Lung (tissue), 12 donors: ENCODE results near the gene EGFLAM. TPM values are rescaled to one million over a fixed set of nuclear protein-coding genes. Genes with fewer than 3 reads are reported as not detected.

Source experiments
- ATAC-seq: fragments of 200-7000 bp; cut with Tn5 transposase; one replicate; pipeline ENCODE4 v1.9.1; 2020; ENCODE audit warnings: moderate number of reproducible peaks; ENCODE audit not compliant: insufficient read depth, low FRiP score
- DNase-seq, 3 donors: peaks; one replicate each; pipeline ENCODE4 v3.0.0-alpha.2; 2013 to 2017
- H3K27ac ChIP-seq, 2 donors: one replicate each; pipeline ENCODE4 v1.5.1; 2013; ENCODE audit warnings: mild to moderate bottlenecking in 2 of 2, moderate library complexity in 2 of 2, control low read depth in 1 of 2, inconsistent platforms in 1 of 2, low read depth in 1 of 2, low read length in 1 of 2
- H3K27me3 ChIP-seq, 3 donors: one replicate each; pipeline ENCODE4 v1.5.1; 2013; ENCODE audit warnings: low read length in 2 of 3; ENCODE audit not compliant: control insufficient read depth in 3 of 3, insufficient read depth in 3 of 3
- H3K36me3 ChIP-seq, 4 donors: one replicate each; pipeline ENCODE4 v1.5.1; 2013; ENCODE audit warnings: low read length in 4 of 4, mild to moderate bottlenecking in 1 of 4, moderate library complexity in 1 of 4; ENCODE audit not compliant: control insufficient read depth in 4 of 4, insufficient read depth in 4 of 4
- H3K4me1 ChIP-seq, 5 donors: one replicate each; pipeline ENCODE4 v1.5.1; 2013; ENCODE audit warnings: low read length in 5 of 5, mild to moderate bottlenecking in 2 of 5, moderate library complexity in 1 of 5; ENCODE audit not compliant: control insufficient read depth in 5 of 5, insufficient read depth in 5 of 5
- H3K4me3 ChIP-seq: one replicate; pipeline ENCODE4 v1.5.1; 2013; ENCODE audit warnings: mild to moderate bottlenecking, control low read depth, moderate library complexity
- H3K9ac ChIP-seq, 2 donors: one replicate each; pipeline ENCODE4 v1.5.1; 2013; ENCODE audit warnings: low read length in 2 of 2, control low read depth in 1 of 2; ENCODE audit not compliant: insufficient read depth in 1 of 2
- H3K9me3 ChIP-seq, 4 donors: one replicate each; pipeline ENCODE4 v1.5.1; 2013; ENCODE audit warnings: low read length in 3 of 4, mild to moderate bottlenecking in 1 of 4, moderate library complexity in 1 of 4; ENCODE audit not compliant: control insufficient read depth in 4 of 4, insufficient read depth in 3 of 4
- WGBS, 2 donors: extraction: QIAGEN DNeasy Blood & Tissue Kit; methylation state at CpG; one replicate each; pipeline ENCODE4 v1.1.7; 2013; 5-methylcytosine and 5-hydroxymethylcytosine counted together
- polyA plus RNA-seq, 2 donors: library from polyadenylated mRNA; stranded (reverse); fragments of 200-250 nt; gene quantifications; one replicate each; pipeline ENCODE4 v1.2.1, GENCODE V29; 2013
- total RNA-seq, 2 donors: library from RNA; depleted of rRNA in 1 of 2; stranded (reverse); fragments of >200 nt in 1 of 2; gene quantifications; one replicate each; pipeline ENCODE4 v1.2.1, GENCODE V29; 2014 to 2021
- TF ChIP-seq, protein P1 (sequence below): IDR thresholded peaks from 2 replicates; pipeline ENCODE4 v1.5.1; 2012; ENCODE audit warnings: mild to moderate bottlenecking; ENCODE audit errors: control extremely low read depth, extremely low read depth
- donor health status: control.
- donor health status: control.
- donor health status: Bipolar disorder and iron deficiency.
- donor health status: healthy.
- donor health status: DM: yes; HTN: yes; CAD: no.

EGFLAM gene
- total and polyA plus RNA-seq, 4 donors = 0.41 to 7.6 (median 1.3) TPM

DNA sequence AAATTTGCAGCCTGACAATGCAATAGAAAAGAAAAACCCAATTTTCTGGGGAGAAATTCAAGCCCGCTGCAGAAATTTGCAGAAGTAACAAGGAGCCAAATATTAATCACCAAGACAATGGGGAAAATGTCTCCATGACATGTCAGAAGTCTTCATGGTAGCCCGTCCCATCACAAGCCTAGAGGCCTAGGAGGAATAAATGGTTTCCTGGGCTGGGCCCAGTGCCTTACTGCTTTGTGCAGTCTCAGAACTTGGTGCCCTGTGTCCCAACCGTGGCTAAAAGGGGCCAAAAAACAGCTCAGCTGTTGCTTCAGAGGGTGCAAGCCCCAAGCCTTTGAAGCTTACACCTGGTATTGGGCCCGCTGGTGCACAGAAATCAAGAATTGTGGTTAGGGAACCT is 23.6 kb upstream of the EGFLAM start:
- 89 to 91% methylated on average over 4 of the region's 4 CpGs for WGBS, 2 donors
- H3K27ac ChIP-seq = no peak overlapping the region
- no peak overlapping the region for H3K4me3 ChIP-seq
- ATAC-seq (no peak), DNase-seq (no peak)
- no peak overlapping the region for H3K9ac ChIP-seq
- H3K27me3 ChIP-seq = no peaks in the 10 kb centered on the region
- no peaks in the 10 kb centered on the region for H3K36me3 ChIP-seq
- H3K4me1 ChIP-seq = no peaks in the 10 kb centered on the region
- TF ChIP-seq, protein P1, sequence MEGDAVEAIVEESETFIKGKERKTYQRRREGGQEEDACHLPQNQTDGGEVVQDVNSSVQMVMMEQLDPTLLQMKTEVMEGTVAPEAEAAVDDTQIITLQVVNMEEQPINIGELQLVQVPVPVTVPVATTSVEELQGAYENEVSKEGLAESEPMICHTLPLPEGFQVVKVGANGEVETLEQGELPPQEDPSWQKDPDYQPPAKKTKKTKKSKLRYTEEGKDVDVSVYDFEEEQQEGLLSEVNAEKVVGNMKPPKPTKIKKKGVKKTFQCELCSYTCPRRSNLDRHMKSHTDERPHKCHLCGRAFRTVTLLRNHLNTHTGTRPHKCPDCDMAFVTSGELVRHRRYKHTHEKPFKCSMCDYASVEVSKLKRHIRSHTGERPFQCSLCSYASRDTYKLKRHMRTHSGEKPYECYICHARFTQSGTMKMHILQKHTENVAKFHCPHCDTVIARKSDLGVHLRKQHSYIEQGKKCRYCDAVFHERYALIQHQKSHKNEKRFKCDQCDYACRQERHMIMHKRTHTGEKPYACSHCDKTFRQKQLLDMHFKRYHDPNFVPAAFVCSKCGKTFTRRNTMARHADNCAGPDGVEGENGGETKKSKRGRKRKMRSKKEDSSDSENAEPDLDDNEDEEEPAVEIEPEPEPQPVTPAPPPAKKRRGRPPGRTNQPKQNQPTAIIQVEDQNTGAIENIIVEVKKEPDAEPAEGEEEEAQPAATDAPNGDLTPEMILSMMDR = no peak
- H3K9me3 ChIP-seq = peaks cover 0 to 6% (median 0%) of the 10 kb centered on the region in 4 donors

DNA sequence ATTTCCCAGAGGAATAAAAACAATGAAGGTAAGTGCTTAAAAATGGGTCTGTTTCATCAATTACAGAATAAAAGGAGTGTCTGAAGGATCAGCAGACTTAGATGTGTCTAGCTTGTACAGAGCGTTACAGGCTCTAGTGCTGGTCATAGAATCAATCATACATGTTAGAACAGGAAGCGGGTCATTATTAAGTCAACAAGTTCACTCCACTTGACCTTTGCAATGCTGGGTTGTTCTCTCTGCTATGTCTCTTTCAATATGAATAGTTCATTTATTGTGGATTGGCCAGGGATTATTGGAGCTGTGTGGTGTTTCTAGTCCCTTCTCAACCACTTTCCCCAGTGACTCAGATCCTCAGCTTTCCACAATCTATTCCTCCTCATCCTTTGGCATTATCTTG is 20.7 kb upstream of the EGFLAM start:
- Histone ChIP-seq H3K27ac (no peak overlapping the region), H3K4me3 (no peak overlapping the region), H3K9me3 (peaks cover 0 to 6% (median 0%) of the 10 kb centered on the region in 4 donors), H3K27me3 (no peaks in the 10 kb centered on the region), H3K9ac (no peak overlapping the region), H3K4me1 (peaks cover 0 to 5% (median 0%) of the 10 kb centered on the region in 5 donors), H3K36me3 (no peaks in the 10 kb centered on the region)
- DNase-seq (no peak), ATAC-seq (no peak)
- TF ChIP-seq, protein P1 = no peak
- 19 to 63% methylated on average over 2 of the region's 2 CpGs for WGBS, 2 donors

DNA sequence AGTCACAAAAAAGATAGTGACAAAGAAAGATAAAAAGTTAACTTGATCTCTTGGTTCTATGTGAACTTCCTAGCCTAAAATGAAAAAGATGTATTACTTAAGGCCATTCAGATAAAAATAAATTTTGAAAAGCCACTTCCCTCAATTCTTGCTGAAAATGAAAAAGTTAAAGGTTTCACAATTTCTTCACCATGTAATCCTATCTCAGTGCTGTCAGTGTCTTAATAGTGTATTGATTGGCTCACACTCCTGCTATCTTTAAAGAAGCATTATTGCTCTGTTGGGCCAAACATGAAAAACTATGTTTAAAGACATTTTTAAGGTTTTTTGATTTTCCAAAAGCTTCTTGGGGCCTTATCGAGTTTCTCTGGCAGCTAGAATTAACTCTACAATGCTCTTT is 18.1 kb upstream of the EGFLAM start:
- peaks cover 0 to 5% (median 0%) of the 10 kb centered on the region in 5 donors for H3K4me1 ChIP-seq
- H3K4me3 ChIP-seq = no peak overlapping the region
- 39 to 69% methylated on average over 1 of the region's 1 CpG for WGBS, 2 donors
- H3K36me3 ChIP-seq = no peaks in the 10 kb centered on the region
- H3K27me3 ChIP-seq = no peaks in the 10 kb centered on the region
- TF ChIP-seq, protein P1 = no peak
- peaks cover 0 to 1% (median 0%) of the 10 kb centered on the region in 4 donors for H3K9me3 ChIP-seq
- no peak for ATAC-seq
- peak in 2 of 3 donors; percentile 9 to 40 for DNase-seq
- no peak overlapping the region for H3K27ac ChIP-seq
- H3K9ac ChIP-seq = no peak overlapping the region

DNA sequence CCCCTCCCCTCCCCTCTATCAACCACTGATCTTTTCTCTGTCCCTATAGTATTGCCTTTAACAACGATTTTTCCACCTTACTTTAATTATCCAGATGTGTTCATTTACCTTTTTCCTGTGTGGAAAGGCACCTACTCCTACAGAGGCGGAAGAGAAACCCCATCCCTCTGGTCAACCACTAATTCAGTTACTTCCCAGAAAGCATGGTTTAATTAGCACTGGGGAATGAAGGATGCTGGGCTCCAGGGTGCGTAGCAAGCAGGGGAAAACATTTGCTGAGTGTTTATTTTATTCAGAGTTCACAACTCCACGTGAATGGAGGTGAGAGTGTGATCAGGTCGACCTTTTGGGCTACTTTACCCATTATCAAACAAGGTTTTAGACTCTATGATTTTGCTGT is 16.7 kb upstream of the EGFLAM start:
- 54 to 61% methylated on average over 5 of the region's 5 CpGs for WGBS, 2 donors
- no peaks in the 10 kb centered on the region for H3K27me3 ChIP-seq
- H3K9ac ChIP-seq = no peak overlapping the region
- DNase-seq (no peak), ATAC-seq (no peak)
- H3K9me3 ChIP-seq = no peaks in the 10 kb centered on the region
- H3K27ac ChIP-seq = no peak overlapping the region
- H3K4me3 ChIP-seq = no peak overlapping the region
- H3K4me1 ChIP-seq = peaks cover 0 to 5% (median 0%) of the 10 kb centered on the region in 5 donors
- no peaks in the 10 kb centered on the region for H3K36me3 ChIP-seq
- TF ChIP-seq, protein P1 = no peak
